PC-9 (cell line): ENCODE measurements around the gene BTBD3.

Experiments used
- EZH2 ChIP-seq: fragments of 200-600 bp; sonication (generic); IDR thresholded peaks from 2 replicates; pipeline ENCODE4 v1.8.0; 2017; ENCODE audit warnings: antibody characterized with exemption, low read depth
- TF ChIP-seq, protein P1 (sequence below): fragments of 200-600 bp; sonication (generic); conservative IDR thresholded peaks from 2 replicates; pipeline ENCODE4 v1.6.1; 2017; ENCODE audit warnings: mixed run types, antibody characterized with exemption, mild to moderate bottlenecking, moderate library complexity

DNA sequence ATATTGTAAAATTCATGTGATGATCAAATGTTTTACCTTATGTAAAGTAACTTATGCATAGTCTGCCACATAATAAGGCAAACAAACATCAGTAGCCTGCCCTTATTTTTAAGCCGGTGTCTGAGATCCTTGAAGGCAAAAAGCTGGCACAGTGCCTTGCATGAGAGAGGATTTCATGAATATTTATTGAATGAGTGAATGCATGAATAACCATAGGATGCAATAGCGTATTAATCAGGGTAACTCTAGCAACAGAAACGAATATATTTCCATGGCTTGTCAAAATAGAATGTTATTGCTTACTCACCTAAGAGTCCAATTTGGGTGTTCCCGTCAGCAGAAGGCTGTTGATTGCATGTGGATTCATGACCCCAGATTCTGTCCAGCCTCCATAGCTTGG lies 34.9 kb downstream of the BTBD3 start:
- TF ChIP-seq, protein P1, sequence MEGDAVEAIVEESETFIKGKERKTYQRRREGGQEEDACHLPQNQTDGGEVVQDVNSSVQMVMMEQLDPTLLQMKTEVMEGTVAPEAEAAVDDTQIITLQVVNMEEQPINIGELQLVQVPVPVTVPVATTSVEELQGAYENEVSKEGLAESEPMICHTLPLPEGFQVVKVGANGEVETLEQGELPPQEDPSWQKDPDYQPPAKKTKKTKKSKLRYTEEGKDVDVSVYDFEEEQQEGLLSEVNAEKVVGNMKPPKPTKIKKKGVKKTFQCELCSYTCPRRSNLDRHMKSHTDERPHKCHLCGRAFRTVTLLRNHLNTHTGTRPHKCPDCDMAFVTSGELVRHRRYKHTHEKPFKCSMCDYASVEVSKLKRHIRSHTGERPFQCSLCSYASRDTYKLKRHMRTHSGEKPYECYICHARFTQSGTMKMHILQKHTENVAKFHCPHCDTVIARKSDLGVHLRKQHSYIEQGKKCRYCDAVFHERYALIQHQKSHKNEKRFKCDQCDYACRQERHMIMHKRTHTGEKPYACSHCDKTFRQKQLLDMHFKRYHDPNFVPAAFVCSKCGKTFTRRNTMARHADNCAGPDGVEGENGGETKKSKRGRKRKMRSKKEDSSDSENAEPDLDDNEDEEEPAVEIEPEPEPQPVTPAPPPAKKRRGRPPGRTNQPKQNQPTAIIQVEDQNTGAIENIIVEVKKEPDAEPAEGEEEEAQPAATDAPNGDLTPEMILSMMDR = no peak
- TF ChIP-seq EZH2 = no peak
